G401 (cell line): Measurements from ENCODE around the gene DCP2. TPM values are rescaled to one million over a fixed set of nuclear protein-coding genes. Genes with fewer than 3 reads are reported as not detected.

Experiments used
- DNase-seq: peaks from one replicate; pipeline ENCODE4 v3.0.0-alpha.2; 2015; ENCODE audit warnings: low spot score
- in situ Hi-C: cut with HindIII; loops from 2 replicates; pipeline ENCODE4 v1.10.0; 2016; ENCODE audit warnings: low sequenced_read_pairs, mixed read lengths
- total RNA-seq: library from RNA; depleted of rRNA; stranded (reverse); fragments of >200 nt; shearing (Covaris generic); gene quantifications from 2 replicates; pipeline ENCODE4 v1.2.3, GENCODE V29; 2014

DCP2 gene
- total RNA-seq, 1 experiment from 2014 or later: 27.7 TPM

DNA sequence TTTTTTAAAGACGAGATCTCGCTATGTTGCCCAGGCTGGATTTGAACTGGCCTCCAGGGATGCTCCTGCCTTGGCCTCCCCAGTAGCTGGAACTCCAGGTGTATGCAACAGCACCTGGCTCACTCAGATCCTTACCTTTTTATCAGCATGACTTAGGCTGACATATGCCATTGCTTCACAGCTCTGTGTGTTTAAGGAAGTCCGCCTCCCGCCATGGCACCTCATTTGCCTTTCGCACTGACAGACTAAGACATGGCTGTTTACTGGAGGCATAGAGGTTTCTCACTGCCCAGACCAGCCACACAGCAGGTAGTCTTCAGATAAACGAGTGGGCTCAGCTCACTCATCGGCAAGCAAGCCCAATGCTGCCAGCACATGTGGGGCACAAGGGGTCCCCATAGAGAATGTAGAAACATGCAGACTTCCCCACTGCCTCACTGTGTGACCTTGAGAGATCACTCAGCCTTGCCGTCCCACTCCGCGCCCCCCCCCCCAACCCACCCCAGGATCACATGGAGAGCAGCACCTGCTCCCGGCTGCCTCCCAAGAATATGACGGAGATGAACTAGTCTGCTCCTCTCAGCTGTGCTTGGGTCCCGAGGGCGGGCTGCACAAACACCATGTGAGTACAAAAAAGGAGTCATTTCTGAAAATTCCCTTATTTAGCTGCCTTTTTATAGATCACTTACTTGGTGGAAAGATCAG lies 62.8 kb downstream of the DCP2 start:
- DNase-seq: peak; percentile 15
- in situ Hi-C loops: no loop called here

DNA sequence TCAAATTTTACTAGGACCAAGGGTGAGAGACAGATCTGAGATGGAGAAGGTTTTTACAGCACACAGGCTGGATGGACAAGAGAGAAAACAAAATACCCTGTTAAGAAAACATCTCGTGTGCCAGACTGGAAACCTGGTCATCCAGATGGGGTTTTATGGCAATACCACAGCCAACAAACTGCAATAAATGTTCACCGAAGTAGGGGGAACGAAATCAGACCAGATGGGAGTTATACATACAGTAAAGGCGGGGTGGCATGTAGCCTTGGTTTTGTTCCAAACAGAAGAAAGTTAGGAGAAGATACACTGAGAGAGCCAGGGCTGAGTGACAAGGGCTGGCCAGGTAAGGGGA lies 63.3 kb downstream of the DCP2 start:
- in situ Hi-C loops: no loop called here
- no peak for DNase-seq

- DNase-seq: no peak
- in situ Hi-C loops: no loop called here
Observed at GRCh38 chr5:113040672-113041260, 64.2 kb downstream of the DCP2 start.

DNA sequence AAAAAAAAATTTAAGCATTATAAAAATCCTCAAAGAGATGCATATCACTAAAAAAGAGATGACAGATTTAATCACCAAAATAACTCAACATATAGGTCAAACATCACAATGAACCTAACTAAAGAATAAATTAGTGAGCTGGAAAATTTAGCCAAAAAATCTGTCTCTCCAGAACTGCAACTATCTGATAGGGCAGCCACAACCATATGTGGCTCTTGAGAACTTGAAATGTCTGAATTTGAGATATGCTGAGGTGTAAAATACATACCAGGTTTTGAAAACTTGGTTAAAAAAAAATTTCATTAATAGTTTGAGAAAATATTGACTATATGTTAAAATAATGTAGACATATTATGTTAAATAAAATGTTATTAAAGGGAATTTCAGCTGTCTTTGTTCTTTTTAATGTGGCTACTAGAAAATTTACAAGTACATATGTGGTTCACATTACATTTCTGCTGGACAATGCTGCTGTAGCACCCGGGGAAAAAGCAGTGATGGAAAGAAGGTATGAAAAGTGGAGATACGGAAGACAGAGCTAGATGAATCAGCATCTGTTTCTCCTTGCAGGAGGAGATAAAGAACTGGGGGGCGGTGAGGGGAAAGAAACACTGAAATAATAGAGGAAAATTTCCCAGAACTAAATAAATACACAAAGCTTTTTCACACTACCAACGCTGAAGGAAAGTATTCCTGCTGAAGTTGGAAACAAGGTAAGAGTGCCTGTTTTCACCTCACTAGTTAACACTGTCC lies 66.1 kb downstream of the DCP2 start:
- in situ Hi-C loops: no loop called here

DNA sequence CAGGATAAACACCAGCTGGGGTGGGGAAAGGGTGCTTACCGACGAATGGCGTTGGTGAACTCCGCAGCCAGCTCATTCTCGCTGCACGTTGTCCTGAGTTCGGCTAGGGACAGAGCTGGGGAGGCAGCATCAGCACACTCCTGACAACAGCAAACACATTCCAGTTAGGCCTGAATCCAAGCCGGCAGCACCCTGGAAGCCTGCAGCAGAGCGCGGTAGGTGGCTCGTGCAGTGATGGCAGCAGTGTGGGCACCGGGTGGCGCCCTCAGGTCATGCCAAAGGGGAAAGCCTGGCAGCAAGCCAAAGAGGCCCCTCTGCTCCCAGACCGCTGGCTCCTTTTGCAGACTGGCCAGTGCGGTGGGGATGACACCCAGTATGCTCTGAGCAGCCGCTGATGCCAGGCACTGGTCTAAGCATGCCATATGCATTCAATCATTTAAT lies 66.9 kb downstream of the DCP2 start:
- no peak for DNase-seq
- in situ Hi-C loops: no loop called here

More for the DNA sequence above, 66.1 kb downstream of the DCP2 start:
- DNase-seq: no peak

DNA sequence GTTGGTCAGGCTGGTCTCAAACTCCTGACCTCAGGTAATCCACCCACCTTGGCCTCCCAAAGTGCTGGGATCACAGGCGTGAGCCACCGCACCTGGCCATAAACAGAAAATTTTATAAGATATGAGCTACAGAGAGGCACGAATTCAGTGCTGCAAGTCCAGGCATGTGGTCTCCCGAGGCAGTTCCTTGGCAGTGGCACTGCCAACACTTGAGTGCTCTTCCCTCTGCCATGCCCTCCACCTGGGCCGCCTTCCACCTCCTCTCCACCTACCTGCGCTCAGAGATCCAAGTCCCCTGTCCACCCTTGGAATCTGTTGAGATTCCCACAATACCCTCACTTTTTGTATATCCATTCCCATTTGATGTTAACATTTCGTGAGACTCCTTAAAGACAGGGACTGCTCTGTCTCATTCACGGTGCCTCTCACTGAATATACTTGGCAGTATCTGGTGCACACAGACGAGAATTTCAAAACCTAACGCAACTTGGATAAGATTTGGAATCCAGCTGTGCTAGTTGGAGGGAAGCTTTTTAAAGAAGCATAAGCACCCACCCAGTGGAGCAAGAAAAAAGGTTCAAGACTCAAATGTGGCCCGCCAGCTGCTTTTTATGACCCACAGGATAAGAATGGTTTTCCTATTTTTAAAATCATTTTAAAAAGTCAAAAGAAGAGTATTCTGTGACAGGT lies 68.3 kb downstream of the DCP2 start:
- no peak for DNase-seq
- in situ Hi-C loops: no loop called here

DNA sequence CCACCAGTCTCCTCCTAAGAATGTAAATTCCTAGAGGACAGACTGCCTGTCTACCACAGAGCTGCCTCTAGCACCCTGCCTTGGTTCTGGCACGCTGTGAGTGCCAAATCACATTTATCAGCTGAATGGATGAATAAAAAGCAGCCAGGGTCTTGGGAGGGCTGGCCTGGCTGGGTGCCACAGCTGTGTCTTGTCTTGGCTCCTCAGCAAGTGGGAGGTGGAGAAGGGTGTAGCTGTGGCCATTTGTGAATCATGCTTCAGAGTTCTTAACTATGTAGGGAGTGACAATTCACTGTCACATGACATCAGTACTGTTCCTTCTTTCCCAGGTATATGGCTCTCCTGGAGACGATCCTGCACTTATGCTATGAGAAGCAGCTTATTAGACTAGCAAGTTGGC lies 70.6 kb downstream of the DCP2 start:
- in situ Hi-C loops: no loop called here
- DNase-seq: no peak

GRCh38 chr5:113047733-113048652 lies 71.4 kb downstream of the DCP2 start:
- DNase-seq: no peak
- in situ Hi-C loops: no loop called here

GRCh38 chr5:113048931-113049330 lies 72.3 kb downstream of the DCP2 start:
- in situ Hi-C loops: no loop called here
- DNase-seq: no peak

DNA sequence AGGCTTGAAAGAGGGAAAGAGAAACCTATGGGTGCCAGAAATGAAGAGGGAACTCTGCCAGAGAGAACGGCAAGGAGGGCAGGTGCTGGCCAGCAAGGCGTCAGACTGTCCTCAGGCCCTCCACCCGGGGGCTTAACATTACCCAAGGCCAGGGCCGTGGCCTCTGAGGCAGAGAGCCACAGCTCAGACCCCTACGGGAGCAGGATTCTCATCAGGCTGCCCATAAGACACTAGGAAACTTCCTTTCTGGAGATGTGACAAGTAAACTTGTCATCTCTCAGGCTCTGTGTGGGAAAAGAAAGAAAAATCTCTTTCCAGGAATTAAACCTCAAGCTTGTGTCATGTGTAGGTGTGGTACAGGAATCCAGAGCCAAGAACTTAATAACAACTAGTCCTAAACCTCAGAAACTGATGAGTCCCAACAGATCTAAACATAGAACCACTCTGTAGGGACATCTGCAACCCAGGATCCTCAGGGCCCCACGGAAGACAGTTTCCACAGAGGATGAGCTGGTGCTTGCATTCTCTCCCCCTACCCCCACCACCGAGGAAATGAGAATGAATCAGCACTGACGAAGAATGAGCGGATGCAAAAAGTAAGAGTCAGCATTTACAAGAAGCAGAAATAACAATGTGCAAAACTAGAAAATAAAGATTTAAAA lies 74.3 kb downstream of the DCP2 start:
- in situ Hi-C loops: no loop called here
- no peak for DNase-seq

DNA sequence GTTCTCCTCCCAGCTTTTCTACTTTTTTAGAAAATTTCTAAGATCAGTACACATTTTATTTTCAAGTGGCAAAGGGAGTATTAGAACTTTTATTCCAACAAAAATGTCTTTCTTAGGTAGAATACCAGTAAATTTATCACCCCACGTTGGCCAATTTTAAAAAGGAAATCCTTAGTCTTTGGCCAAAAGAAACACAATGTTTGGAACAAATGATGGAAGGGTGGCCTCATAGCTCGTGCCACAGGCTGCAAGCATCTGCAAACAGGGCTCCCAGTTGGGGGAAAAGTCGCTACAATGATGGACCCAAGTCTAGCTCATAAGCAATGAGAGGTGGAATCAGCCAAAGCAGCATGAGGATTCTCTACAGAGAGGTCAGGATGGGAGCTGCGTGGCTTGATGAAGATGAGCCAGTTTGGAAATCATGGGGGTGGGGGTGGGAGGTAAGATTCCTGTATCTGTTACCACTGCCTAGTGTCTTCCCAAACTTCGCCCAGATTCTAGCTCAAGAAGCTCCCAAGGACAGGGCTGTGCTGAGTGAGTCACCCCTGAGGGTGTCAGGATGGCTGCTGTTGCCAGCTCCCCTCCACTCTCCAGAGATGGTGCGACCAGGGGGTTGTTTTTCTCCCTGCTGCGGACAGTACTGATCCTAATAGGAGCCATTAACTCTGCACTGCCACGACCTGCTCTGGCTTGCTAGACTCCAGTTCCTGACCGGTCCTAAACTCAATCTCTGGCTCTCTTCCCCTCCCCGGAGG lies 75.6 kb downstream of the DCP2 start:
- in situ Hi-C loops: no loop called here

DNA sequence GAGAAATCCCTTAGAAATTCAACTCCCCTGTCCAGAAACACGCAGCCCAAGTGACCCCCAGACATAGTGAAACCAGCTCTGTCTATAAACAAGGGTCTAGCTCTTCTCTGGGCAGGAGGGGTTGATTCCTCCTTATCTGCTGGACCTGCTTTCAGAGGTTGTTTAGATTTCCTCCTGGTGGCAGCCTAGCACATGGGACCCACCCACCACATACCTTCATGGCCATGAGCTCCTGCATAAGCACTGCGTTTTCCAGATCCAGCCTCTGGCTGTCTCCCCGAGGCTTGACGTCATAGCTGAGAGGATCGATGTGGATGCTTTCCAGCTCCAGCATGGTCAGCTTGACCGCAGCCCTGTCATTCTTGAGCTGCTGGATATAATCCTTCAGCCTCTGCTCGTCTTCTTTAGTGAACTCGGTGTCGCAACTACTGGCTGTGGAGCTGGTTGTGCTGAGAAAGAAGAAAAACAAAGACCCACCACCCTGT lies 77.0 kb downstream of the DCP2 start:
- DNase-seq: no peak
- in situ Hi-C loops: no loop called here

More for the DNA sequence above, 75.6 kb downstream of the DCP2 start:
- DNase-seq: no peak

DNA sequence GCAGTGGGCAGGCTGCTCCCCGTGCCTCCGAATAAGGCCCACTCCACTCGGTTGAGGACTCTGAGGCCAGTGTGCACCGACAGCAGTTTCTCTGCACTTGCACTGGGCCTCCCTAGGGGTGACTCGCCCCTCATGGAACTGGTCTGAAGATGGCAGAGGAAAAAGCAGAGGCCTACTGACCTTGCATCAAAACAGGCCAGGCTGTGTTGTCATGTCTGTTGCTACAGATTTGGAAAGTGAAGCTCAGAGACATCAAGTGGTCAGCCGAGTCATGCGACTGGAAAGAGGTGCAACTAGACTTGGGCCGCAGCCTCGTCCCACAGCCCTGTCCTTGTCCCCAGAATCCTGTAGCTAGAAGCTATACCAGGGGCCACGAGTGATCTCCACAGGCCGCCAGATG lies 78.3 kb downstream of the DCP2 start:
- in situ Hi-C loops: no loop called here
- DNase-seq: no peak

DNA sequence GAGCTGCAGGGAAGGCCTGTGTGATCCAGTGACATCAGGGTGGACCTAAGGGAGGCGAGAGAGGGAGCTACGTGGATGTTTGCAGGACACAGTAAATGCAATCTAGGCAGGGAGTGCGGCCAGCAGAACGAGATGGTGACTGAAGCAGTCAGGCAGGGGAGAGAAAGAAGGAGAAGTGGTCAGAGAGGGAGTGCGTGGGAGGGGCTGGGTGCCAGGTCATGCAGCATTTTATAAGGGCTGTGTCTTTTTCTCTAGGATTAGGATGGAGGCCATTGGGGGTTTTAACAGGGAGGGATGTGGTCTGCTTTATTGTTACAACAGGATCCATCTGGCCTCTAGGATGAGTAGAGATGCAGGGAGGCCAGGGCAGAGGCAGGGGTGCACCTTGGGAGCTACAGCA lies 80.4 kb downstream of the DCP2 start:
- in situ Hi-C loops: no loop called here
- no peak for DNase-seq

DNA sequence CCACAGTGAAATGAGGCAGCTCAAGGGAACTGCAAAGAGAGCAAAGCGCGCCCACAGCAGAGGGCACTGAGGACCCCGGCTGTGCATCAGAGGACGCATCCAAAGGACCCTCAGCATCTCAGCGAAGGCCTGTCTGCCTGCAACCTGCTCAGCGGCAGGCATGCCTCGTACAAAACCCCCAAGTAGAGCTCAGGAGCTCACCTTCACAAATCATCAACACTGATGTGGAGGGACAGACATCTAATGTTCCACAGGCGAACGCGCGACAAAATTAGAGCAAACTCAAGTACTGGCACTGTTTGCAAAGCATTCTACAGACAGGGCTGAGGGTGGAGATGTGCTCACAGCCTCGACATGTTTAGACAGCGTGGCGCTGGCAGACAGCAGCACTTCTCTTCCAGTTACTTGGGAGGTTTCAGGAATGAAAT lies 81.0 kb downstream of the DCP2 start:
- in situ Hi-C loops: no loop called here
- DNase-seq: no peak

- in situ Hi-C loops: no loop called here
- no peak for DNase-seq
Observed at GRCh38 chr5:113058269-113058668, 81.7 kb downstream of the DCP2 start.

GRCh38 chr5:113058706-113059226 lies 82.2 kb downstream of the DCP2 start:
- DNase-seq: no peak
- in situ Hi-C loops: no loop called here
